GM04504 (cell line): ENCODE measurements around the gene GHSR.

Source experiments
- DNase-seq: peaks from one replicate; pipeline ENCODE4 v3.0.0-alpha.2; 2012; ENCODE audit warnings: low read depth

The GHSR gene

DNA sequence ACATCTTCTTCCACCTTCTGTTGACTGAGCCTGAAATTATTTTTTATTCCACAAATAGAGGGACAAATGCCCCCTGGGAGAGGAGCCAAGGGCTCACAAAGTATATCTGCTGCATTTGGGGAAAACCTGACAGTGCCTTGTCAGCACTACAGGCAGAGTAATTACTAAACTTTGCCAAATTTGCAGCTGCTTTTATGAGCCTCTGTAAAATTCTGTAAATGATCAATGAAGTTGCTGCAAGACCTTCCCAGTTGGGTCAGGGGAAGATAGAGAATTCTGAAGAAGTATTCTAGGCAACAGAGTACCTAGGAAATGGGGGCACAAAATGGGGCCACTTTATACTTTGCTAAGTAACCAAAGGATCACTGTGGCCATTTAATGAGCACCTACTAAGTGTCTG is 10.5 kb downstream of the GHSR start:
- no peak for DNase-seq

DNA sequence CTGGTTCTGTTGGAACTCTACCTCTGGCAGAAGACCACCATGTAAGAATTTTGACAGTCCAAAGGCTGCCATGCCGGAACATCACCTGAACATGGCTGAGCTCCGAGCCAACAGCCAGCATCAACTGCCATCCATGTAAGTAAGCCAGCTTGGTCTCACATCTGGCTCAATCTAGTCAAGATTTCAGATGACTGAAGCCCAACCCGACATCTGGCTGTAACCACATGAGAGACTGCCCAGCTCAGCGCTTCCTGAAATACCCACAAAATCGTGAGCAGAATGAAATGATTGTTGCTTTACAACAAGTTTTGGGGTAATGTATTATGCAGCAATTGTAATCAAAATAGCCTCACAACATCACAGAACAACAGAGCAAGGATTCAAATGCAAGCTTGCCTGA is 32.9 kb downstream of the GHSR start:
- no peak for DNase-seq

DNA sequence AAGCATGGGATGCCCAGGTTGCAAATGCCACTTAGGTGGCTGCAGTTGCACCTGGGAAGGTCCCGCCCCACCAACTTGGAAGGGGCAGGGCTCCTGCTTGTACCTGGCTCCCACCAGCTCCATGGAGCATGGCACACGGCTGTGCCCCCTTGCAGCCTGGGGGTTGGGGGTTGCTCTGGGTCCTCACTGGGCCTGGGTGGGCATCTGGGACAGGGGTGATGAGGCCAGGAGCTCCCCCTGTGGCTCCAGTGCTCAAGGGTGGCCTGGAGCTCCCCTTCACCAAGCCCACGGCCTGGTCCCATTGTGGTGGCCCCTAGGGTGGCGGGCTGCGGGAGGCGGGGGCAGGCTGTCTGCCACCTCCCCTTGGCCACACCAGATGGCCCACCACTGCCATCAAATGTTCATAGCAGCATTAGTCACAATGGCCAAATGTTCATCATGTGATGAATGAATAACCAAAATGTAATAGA is 36.7 kb downstream of the GHSR start:
- no peak for DNase-seq

DNA sequence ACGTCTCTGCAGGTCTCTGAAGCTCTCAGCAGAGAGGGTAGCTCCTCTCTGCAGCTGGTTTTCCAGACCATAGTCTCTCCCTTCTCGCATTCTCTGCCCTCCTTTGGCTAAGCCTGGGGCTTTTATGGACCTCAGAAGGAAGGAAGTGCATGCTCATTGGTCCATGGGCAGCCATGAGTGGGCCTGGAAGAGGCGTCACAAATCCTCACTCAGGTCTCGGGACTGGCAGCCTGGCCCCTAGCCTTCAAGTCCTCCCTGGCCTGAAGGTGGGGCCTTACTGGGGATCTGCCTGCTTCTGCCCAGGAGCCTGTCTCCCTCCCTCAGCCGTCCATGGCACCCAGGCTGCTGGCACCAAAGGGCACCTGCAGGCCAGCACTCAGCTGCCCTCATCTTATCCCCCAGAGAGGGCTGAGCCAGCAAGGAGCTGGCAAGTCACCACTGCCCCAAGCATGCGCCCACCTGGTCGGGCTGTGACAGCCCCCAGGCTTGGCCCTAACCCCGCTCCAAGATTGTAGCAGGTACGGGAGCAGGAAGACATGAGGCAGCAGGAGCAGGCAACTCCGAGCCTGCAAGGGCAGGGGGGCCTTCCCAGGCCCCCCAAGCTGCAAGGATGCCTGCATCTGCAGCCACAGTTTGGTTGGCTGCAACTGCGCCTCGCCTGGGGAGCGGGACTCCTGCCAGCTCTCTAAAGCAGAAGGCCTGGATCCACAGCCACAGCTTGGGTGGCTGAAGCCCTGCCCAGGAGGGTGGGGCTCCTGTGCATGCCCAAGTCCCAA is 37.4 kb downstream of the GHSR start:
- DNase-seq = no peak

GRCh38 chr3:172407872-172408271 is 40.4 kb downstream of the GHSR start:
- DNase-seq = no peak

GRCh38 chr3:172405914-172406313 is 42.3 kb downstream of the GHSR start:
- DNase-seq = no peak

DNA sequence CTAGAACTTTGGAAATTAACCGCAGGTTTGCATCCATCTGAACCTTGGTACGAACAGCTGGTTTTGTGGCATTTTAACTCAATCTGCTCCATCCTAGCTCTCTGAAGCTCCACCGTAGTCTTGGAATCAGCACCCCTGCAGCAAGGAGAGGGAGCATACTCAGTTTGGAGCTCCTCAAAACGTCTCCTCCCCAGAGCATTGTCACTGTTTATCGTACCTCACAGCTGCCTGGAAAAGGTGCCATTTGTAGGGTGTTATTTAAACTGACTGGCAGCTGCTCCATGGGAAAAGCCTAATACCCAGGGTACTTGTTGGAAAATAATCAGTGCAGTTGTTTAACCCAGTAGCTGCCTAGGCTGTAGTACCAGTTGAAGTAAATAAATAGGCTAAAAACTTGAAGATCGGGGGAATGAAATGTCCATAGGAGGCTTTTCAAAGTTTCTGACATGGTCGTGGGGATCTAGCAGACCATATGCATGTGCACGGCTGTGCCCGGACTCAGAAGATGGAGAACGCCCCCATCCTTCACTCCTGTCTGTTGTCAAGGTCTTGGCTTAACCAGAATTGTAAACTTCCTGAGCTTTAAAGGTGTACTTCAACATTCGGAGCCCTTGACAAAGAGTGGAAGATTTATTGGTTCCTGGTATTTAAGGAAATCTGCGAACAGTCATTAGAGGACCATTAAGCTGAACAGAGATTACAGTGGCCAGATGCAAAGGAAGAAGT is 43.9 kb downstream of the GHSR start:
- no peak for DNase-seq

GRCh38 chr3:172402892-172403643 is 45.2 kb downstream of the GHSR start:
- DNase-seq = no peak

DNA sequence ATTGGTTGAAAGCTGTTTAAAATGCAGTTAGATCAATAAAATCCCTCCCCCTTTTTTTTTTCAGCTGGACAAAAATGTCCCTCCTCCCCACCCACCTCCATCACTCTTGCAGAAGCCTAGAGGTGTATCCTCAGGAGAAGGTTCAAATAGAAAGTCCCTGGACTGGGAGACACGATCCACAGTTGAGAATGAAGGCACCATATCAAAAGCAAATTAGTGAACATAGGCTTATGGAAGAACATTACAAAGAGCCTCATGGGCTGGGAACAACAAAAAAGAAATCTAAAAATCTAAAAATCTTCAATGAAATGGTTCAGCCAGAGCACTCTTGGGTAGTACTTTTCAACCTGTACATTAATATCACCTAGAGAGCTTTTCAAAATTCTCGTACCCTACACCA is 46.2 kb downstream of the GHSR start:
- DNase-seq = no peak

DNA sequence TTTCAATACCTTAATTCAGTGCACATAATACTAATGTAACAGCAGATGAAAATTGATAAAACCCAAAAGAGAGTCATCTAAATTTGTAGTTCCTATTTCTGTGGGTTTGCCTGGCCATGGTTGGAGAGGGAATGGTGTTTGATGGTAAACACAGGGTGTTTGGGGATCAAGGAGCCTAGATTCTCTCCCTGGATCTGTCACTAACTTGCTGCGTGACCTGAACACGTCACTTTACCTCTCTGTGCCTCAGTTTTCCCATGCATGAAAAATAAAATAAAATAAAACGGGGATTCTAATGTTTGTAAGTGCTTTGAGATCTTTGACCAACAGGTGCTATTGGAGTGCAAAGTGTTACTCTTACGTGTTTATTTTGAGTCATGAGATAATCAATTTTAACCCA is 49.8 kb downstream of the GHSR start:
- no peak for DNase-seq

DNA sequence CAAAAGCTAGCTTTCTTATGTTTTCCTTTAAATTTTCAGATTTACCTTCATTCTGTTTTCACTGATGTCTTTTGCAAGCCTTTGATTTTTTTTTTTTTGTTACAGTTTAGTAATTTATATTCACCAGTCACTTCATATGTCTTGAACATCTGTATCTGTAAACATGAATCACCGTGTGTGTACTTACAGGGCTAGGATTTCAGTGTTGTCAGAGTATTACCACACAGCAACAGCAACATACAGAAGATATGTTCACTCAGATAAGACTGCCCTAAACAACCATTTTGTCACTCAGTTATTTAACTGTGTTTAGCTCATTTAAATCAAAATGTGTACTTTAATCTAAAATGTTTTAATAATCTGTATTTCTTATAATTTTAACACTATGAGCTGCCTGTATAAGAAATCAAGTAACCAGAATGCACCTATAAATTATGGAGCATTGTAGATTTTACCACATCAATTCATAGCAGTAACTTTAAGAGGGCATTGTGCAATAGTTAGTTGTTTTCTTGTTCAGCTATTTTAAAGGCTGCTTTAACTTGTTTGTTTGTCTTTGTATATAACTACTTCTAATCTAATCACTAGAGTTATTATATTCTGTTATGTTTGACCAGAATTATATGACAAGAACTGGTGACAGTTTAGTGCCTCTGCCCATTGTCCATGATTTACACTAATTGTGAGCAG is 50.4 kb downstream of the GHSR start:
- no peak for DNase-seq

- no peak for DNase-seq
Measured at GRCh38 chr3:172396400-172396799, 51.9 kb downstream of the GHSR start.

DNA sequence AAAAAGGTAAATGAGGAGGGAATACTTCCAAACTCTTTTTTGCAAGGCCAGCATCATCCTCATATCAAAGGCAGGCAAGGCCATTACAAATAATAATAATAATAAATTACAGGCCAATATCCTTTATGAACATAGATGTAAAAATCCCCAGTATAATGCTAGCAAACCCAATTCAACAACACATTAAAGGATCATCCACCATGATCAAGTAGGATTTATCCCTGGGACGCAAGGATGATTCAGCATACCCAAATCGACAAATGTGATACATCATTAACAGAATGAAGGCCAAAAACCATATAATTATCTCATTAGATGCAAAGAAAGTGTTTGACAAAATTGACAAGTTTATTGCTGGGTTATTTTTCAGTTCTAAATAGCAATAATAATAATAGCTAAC is 53.6 kb downstream of the GHSR start:
- no peak for DNase-seq
